SH-SY5Y (cell line): ENCODE measurements around the gene UBE2G2.

Experiments
- GATA2 ChIP-seq: IDR thresholded peaks from 2 replicates; pipeline ENCODE4 v1.6.1; 2011; ENCODE audit warnings: mild to moderate bottlenecking, low read depth, low read length
- GATA3 ChIP-seq: IDR thresholded peaks from 2 replicates; pipeline ENCODE4 v1.6.1; 2011; ENCODE audit warnings: low read depth, mild to moderate bottlenecking, low read length, moderate library complexity

DNA sequence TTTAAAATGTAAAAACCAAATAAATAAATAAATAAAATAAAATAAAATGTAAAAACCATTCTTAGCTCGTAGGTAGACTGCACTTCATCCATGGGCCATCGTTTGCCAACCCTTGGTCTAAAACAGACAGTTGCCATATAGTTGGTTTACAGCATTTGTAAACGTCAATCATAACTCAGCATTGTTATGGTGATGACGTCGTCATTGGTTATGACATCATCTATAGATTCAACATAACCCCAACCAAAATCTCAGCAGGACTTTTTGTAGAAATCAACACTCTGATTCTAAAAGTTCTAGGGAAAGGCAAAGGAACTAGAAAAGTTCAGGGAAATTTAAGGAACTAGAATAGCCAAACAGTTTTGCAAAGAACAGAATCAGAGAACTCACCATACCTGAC is 32.0 kb upstream of the UBE2G2 start:
- no peak for TF ChIP-seq GATA2
- TF ChIP-seq GATA3, result no peak
